ENCODE measurements around the gene RECK. TPM values are rescaled to one million over a fixed set of nuclear protein-coding genes. Genes with fewer than 3 reads are reported as not detected.

The RECK gene
- total RNA-seq, 1 experiment from 2014 or later: 10.3 TPM

DNA sequence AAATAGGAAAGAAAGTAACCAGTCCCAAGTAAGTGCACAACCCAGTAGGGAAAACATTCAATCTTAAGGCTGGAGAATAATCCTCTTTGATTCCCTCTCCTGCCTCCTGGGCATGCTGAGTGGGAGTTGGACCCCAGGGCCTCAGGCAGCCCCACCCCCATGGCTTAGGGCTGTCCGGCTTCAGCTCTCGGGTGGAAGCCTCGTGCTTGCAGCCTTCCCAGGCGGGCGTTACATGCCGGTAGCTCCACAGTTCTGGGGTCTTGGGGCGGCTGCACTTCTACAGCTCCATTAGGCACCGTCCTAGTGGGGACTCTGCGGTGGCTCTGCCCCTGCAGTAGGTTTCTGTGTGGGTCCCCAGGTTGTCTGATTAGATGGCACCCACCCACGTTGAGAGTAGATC is 109.9 kb downstream of the RECK start:
- no peaks in the 10 kb centered on the region for H3K9me3 ChIP-seq (ENCODE audit: control insufficient read depth, low read depth, low read length)
- H3K79me2 ChIP-seq (ENCODE audit: insufficient read depth, low read length): no peaks in the 10 kb centered on the region
- no peaks in the 10 kb centered on the region for H3K4me1 ChIP-seq (ENCODE audit: insufficient read depth, low read length)
- H3K23ac ChIP-seq (ENCODE audit: insufficient read length, low read depth, low read length): no peak overlapping the region
- Mint-ChIP-seq H3K27me3 (ENCODE audit: low read depth) (peaks cover 23% of the 10 kb centered on the region), H3K9me3 (peaks cover 12 to 13% of the 10 kb centered on the region in 2 experiments), H3K4me1 (0 out of 4 replicates have a peak, but pooled peaks cover 0 to 5% of the 10 kb centered on the region in 2 experiments), H3K36me3 (ENCODE audit: insufficient read depth in 1 of 3, low read depth in 3 of 3) (peaks cover 13 to 19% (median 16%) of the 10 kb centered on the region in 3 experiments; a peak in 6 of 7 replicates), H3K27ac (no peak overlapping the region), H3K4me3 (no peak overlapping the region)
- no peak overlapping the region for H3T11ph ChIP-seq (ENCODE audit: low read length)
- H2AFZ ChIP-seq (ENCODE audit: low read length): no peak overlapping the region
- H2AK5ac ChIP-seq (ENCODE audit: insufficient read length, low read length): no peak overlapping the region
- DNase-seq: no peak
- WGBS (ENCODE audit: extremely low coverage, insufficient read length, low lambda C conversion rate): no CpG with 5 or more reads among the region's 10 CpGs
- H2BK5ac ChIP-seq (ENCODE audit: insufficient read length, low read length): no peak overlapping the region
- H3K79me1 ChIP-seq (ENCODE audit: insufficient read depth, low read depth, low read length, poor library complexity, severe bottlenecking): no peaks in the 10 kb centered on the region
- no peak overlapping the region for H3K56ac ChIP-seq (ENCODE audit: insufficient read length, low read depth, low read length)
- TF ChIP-seq, protein P1, sequence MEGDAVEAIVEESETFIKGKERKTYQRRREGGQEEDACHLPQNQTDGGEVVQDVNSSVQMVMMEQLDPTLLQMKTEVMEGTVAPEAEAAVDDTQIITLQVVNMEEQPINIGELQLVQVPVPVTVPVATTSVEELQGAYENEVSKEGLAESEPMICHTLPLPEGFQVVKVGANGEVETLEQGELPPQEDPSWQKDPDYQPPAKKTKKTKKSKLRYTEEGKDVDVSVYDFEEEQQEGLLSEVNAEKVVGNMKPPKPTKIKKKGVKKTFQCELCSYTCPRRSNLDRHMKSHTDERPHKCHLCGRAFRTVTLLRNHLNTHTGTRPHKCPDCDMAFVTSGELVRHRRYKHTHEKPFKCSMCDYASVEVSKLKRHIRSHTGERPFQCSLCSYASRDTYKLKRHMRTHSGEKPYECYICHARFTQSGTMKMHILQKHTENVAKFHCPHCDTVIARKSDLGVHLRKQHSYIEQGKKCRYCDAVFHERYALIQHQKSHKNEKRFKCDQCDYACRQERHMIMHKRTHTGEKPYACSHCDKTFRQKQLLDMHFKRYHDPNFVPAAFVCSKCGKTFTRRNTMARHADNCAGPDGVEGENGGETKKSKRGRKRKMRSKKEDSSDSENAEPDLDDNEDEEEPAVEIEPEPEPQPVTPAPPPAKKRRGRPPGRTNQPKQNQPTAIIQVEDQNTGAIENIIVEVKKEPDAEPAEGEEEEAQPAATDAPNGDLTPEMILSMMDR (conservative IDR thresholded peaks at IDR 0.05): no peak
- H3K18ac ChIP-seq (ENCODE audit: insufficient read length, low read depth, low read length): no peak overlapping the region
- H4K91ac ChIP-seq (ENCODE audit: insufficient read length, low read depth, low read length): no peak overlapping the region
- no peak overlapping the region for H4K8ac ChIP-seq (replicated peaks; ENCODE audit: insufficient read length, low read depth, low read length)
- H2BK15ac ChIP-seq (ENCODE audit: low read depth, low read length): no peak overlapping the region
- no peak overlapping the region for H2BK12ac ChIP-seq (ENCODE audit: insufficient read length, low read depth, low read length)
- H4K5ac ChIP-seq (ENCODE audit: insufficient read length, low read depth, low read length): no peak overlapping the region
- no peak overlapping the region for H2BK120ac ChIP-seq (ENCODE audit: low read depth, low read length, poor library complexity, severe bottlenecking)
- H4K20me1 ChIP-seq (ENCODE audit: control insufficient read depth, insufficient read depth, insufficient read length): no peaks in the 10 kb centered on the region
- H3K27ac ChIP-seq (ENCODE audit: insufficient read length, low read depth, low read length): no peak overlapping the region
- no peak overlapping the region for H2BK20ac ChIP-seq (ENCODE audit: low read depth, low read length, poor library complexity, severe bottlenecking)
- no peaks in the 10 kb centered on the region for H3K27me3 ChIP-seq (ENCODE audit: insufficient read depth, low read length)
- H3K23me2 ChIP-seq (ENCODE audit: insufficient read length, low read depth, low read length, poor library complexity, severe bottlenecking): no peaks in the 10 kb centered on the region
- no peak overlapping the region for H3K14ac ChIP-seq (ENCODE audit: insufficient read depth, low read length)
- no peak overlapping the region for H3K9ac ChIP-seq (ENCODE audit: extremely low read depth, insufficient read length, low read length)
- H3K4me2 ChIP-seq (ENCODE audit: insufficient read depth, insufficient read length, low read length): no peak overlapping the region
- no peak overlapping the region for H3K4ac ChIP-seq (ENCODE audit: low read depth, low read length)

All from H9 (cell line).